ENCODE measurements around the gene PPP1CA.

- TF ChIP-seq, protein P1, sequence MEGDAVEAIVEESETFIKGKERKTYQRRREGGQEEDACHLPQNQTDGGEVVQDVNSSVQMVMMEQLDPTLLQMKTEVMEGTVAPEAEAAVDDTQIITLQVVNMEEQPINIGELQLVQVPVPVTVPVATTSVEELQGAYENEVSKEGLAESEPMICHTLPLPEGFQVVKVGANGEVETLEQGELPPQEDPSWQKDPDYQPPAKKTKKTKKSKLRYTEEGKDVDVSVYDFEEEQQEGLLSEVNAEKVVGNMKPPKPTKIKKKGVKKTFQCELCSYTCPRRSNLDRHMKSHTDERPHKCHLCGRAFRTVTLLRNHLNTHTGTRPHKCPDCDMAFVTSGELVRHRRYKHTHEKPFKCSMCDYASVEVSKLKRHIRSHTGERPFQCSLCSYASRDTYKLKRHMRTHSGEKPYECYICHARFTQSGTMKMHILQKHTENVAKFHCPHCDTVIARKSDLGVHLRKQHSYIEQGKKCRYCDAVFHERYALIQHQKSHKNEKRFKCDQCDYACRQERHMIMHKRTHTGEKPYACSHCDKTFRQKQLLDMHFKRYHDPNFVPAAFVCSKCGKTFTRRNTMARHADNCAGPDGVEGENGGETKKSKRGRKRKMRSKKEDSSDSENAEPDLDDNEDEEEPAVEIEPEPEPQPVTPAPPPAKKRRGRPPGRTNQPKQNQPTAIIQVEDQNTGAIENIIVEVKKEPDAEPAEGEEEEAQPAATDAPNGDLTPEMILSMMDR (IDR thresholded peaks at IDR 0.05) = no peak
- TF ChIP-seq POLR2A (IDR thresholded peaks at IDR 0.05; ENCODE audit: low read length) (no peak), MAFK (IDR thresholded peaks at IDR 0.05; ENCODE audit: partially characterized antibody) (no peak), NFE2L2 (conservative IDR thresholded peaks at IDR 0.05; ENCODE audit: low read length) (no peak), REST (IDR thresholded peaks at IDR 0.05) (no peak), FOSL2 (IDR thresholded peaks at IDR 0.05) (no peak), FOSL2 (CRISPR knock-in tag; IDR thresholded peaks at IDR 0.05) (no peak), CHD2 (IDR thresholded peaks at IDR 0.05; ENCODE audit: low read length, partially characterized antibody) (no peak), KDM1A (IDR thresholded peaks at IDR 0.05; ENCODE audit: low read depth) (no peak)
- TF ChIP-seq, protein P2, sequence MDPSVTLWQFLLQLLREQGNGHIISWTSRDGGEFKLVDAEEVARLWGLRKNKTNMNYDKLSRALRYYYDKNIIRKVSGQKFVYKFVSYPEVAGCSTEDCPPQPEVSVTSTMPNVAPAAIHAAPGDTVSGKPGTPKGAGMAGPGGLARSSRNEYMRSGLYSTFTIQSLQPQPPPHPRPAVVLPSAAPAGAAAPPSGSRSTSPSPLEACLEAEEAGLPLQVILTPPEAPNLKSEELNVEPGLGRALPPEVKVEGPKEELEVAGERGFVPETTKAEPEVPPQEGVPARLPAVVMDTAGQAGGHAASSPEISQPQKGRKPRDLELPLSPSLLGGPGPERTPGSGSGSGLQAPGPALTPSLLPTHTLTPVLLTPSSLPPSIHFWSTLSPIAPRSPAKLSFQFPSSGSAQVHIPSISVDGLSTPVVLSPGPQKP (IDR thresholded peaks at IDR 0.05; ENCODE audit: low read depth, low read length) = no peak
These were observed 4.9 kb downstream of the PPP1CA start for GRCh38 chr11:67396587-67397389.
